GM23338 (cell line): Measurements from ENCODE around the gene ERBB3. TPM values are rescaled to one million over a fixed set of nuclear protein-coding genes. Genes with fewer than 3 reads are reported as not detected.

Experiments used
- ATAC-seq: fragments of 200-7000 bp; cut with Tn5 transposase; 3 replicates; pipeline ENCODE4 v1.9.1; 2020
- DNase-seq: peaks from one replicate; pipeline ENCODE4 v3.0.0-alpha.2; 2015; ENCODE audit warnings: low spot score
- H2AFZ ChIP-seq: fragments of 200-600 bp; sonication (generic); 2 replicates; pipeline ENCODE4 v1.8.0; 2016; ENCODE audit warnings: antibody characterized with exemption, mild to moderate bottlenecking, moderate library complexity
- H3F3A ChIP-seq: fragments of 200-600 bp; sonication (generic); replicated peaks from 2 replicates; pipeline ENCODE4 v1.8.0; 2017; ENCODE audit warnings: antibody characterized with exemption, mixed run types, low read depth
- H3K27ac ChIP-seq: fragments of 200-600 bp; sonication (generic); 2 replicates; pipeline ENCODE4 v1.6.1; 2016; ENCODE audit warnings: low read depth
- H3K27me3 ChIP-seq: fragments of 200-600 bp; sonication (generic); 2 replicates; pipeline ENCODE4 v1.8.0; 2016; ENCODE audit warnings: mild to moderate bottlenecking, mixed run types, moderate library complexity; ENCODE audit not compliant: insufficient read depth
- H3K36me3 ChIP-seq: fragments of 200-600 bp; sonication (generic); 2 replicates; pipeline ENCODE4 v1.8.0; 2016; ENCODE audit warnings: mild to moderate bottlenecking; ENCODE audit not compliant: insufficient read depth
- H3K4me1 ChIP-seq: fragments of 200-600 bp; sonication (generic); 2 replicates; pipeline ENCODE4 v1.8.0; 2016; ENCODE audit warnings: mild to moderate bottlenecking, moderate library complexity; ENCODE audit not compliant: insufficient read depth
- H3K4me2 ChIP-seq: fragments of 200-600 bp; sonication (generic); 2 replicates; pipeline ENCODE4 v1.7.1; 2017; ENCODE audit warnings: mixed run types
- H3K4me3 ChIP-seq: fragments of 200-600 bp; sonication (generic); 2 replicates; pipeline ENCODE4 v1.6.1; 2016; ENCODE audit warnings: mixed run types
- H3K79me2 ChIP-seq: fragments of 200-600 bp; sonication (generic); replicated peaks from 2 replicates; pipeline ENCODE4 v1.8.0; 2017; ENCODE audit warnings: mild to moderate bottlenecking; ENCODE audit not compliant: insufficient read depth
- H3K9me2 ChIP-seq: fragments of 200-600 bp; sonication (generic); 2 replicates; pipeline ENCODE4 v1.8.0; 2017; ENCODE audit not compliant: insufficient read depth
- H4K20me1 ChIP-seq: fragments of 200-600 bp; sonication (generic); replicated peaks from 2 replicates; pipeline ENCODE4 v1.8.0; 2017; ENCODE audit warnings: mild to moderate bottlenecking; ENCODE audit not compliant: insufficient read depth
- H3K27ac Mint-ChIP-seq: 2 replicates; pipeline ENCODE4 v1.8.0; 2020; ENCODE audit warnings: inconsistent platforms, mild to moderate bottlenecking, moderate library complexity, mixed read lengths
- H3K27me3 Mint-ChIP-seq: 3 replicates; pipeline ENCODE4 v1.8.0; 2022; ENCODE audit warnings: low read depth, mild to moderate bottlenecking, moderate library complexity, mixed read lengths, inconsistent platforms; ENCODE audit not compliant: insufficient read depth, poor library complexity
- H3K36me3 Mint-ChIP-seq: 3 replicates; pipeline ENCODE4 v1.8.0; 2021; ENCODE audit warnings: low read depth, mild to moderate bottlenecking, inconsistent platforms, moderate library complexity, mixed read lengths
- H3K4me1 Mint-ChIP-seq: 3 replicates; pipeline ENCODE4 v1.8.0; 2020; ENCODE audit warnings: mild to moderate bottlenecking, inconsistent platforms, mixed read lengths
- H3K4me3 Mint-ChIP-seq: 3 replicates; pipeline ENCODE4 v1.8.0; 2021; ENCODE audit warnings: moderate library complexity, mild to moderate bottlenecking, inconsistent platforms, mixed read lengths
- H3K9me3 Mint-ChIP-seq: 3 replicates; pipeline ENCODE4 v1.8.0; 2020; ENCODE audit warnings: moderate library complexity, mild to moderate bottlenecking, inconsistent platforms, mixed read lengths
- polyA plus RNA-seq: library from polyadenylated mRNA; unstranded; fragments of >200 nt; fragmentation: Nextera tagmentation; extraction: Ambion mirVana; gene quantifications from 2 replicates; pipeline ENCODE4 v1.2.1, GENCODE V29; 2016
- total RNA-seq: library from RNA; depleted of rRNA; stranded (reverse); fragments of >200 nt; shearing (Covaris generic); gene quantifications from 2 replicates; pipeline ENCODE4 v1.2.3, GENCODE V29; 2014
- TF ChIP-seq, protein P1 (sequence below): fragments of 250-450 bp; sonication (Bioruptor Pico); IDR thresholded peaks from 2 replicates; pipeline ENCODE4 v1.5.0; 2020; ENCODE audit warnings: mild to moderate bottlenecking, moderate library complexity
- TF ChIP-seq, protein P2 (sequence below), 2 experiments: fragments of 200-600 bp in 1 of 2; sonication (generic) in 1 of 2; conservative IDR thresholded peaks; 2 replicates each; pipeline versions ENCODE4 v1.5.1 to v1.6.1; 2016 to 2017; ENCODE audit warnings: antibody characterized with exemption in 2 of 2, low read depth in 2 of 2, mild to moderate bottlenecking in 2 of 2, moderate library complexity in 1 of 2
- TF ChIP-seq, protein P3 (sequence below): IDR thresholded peaks from one replicate; pipeline ENCODE4 v1.6.1; 2018; ENCODE audit warnings: antibody characterized with exemption; ENCODE audit not compliant: unreplicated experiment

Gene ERBB3
- total and polyA plus RNA-seq, 2 experiments from 2014 or later, result 21.0 to 54.4 TPM

DNA sequence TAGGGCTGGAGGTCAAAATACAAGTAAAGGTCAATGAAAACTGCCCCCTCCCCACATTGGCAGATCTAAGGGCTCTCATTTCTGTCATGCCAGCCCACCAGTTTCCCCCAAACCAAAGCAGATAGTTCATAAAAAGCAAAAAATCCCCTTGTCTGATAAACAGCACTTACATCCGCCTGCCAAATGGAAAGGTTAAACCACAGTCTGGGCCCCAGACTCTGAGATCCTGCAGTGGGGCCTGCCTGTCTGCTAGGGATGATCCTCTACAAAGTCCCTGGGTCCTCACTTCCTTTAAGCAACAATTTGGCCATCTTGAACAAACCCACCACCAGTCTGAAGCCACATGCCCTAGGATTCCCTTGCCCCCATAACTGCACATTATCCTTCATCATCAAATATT, 48.0 kb upstream of the ERBB3 start (continued):
- TF ChIP-seq, protein P1, sequence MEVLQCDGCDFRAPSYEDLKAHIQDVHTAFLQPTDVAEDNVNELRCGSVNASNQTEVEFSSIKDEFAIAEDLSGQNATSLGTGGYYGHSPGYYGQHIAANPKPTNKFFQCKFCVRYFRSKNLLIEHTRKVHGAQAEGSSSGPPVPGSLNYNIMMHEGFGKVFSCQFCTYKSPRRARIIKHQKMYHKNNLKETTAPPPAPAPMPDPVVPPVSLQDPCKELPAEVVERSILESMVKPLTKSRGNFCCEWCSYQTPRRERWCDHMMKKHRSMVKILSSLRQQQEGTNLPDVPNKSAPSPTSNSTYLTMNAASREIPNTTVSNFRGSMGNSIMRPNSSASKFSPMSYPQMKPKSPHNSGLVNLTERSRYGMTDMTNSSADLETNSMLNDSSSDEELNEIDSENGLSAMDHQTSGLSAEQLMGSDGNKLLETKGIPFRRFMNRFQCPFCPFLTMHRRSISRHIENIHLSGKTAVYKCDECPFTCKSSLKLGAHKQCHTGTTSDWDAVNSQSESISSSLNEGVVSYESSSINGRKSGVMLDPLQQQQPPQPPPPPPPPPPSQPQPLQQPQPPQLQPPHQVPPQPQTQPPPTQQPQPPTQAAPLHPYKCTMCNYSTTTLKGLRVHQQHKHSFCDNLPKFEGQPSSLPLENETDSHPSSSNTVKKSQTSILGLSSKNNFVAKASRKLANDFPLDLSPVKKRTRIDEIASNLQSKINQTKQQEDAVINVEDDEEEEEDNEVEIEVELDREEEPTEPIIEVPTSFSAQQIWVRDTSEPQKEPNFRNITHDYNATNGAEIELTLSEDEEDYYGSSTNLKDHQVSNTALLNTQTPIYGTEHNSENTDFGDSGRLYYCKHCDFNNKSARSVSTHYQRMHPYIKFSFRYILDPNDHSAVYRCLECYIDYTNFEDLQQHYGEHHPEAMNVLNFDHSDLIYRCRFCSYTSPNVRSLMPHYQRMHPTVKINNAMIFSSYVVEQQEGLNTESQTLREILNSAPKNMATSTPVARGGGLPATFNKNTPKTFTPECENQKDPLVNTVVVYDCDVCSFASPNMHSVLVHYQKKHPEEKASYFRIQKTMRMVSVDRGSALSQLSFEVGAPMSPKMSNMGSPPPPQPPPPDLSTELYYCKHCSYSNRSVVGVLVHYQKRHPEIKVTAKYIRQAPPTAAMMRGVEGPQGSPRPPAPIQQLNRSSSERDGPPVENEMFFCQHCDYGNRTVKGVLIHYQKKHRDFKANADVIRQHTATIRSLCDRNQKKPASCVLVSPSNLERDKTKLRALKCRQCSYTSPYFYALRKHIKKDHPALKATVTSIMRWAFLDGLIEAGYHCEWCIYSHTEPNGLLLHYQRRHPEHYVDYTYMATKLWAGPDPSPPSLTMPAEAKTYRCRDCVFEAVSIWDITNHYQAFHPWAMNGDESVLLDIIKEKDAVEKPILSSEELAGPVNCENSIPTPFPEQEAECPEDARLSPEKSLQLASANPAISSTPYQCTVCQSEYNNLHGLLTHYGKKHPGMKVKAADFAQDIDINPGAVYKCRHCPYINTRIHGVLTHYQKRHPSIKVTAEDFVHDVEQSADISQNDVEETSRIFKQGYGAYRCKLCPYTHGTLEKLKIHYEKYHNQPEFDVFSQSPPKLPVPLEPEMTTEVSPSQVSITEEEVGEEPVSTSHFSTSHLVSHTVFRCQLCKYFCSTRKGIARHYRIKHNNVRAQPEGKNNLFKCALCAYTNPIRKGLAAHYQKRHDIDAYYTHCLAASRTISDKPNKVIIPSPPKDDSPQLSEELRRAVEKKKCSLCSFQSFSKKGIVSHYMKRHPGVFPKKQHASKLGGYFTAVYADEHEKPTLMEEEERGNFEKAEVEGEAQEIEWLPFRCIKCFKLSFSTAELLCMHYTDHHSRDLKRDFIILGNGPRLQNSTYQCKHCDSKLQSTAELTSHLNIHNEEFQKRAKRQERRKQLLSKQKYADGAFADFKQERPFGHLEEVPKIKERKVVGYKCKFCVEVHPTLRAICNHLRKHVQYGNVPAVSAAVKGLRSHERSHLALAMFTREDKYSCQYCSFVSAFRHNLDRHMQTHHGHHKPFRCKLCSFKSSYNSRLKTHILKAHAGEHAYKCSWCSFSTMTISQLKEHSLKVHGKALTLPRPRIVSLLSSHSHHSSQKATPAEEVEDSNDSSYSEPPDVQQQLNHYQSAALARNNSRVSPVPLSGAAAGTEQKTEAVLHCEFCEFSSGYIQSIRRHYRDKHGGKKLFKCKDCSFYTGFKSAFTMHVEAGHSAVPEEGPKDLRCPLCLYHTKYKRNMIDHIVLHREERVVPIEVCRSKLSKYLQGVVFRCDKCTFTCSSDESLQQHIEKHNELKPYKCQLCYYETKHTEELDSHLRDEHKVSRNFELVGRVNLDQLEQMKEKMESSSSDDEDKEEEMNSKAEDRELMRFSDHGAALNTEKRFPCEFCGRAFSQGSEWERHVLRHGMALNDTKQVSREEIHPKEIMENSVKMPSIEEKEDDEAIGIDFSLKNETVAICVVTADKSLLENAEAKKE, result no peak

DNA sequence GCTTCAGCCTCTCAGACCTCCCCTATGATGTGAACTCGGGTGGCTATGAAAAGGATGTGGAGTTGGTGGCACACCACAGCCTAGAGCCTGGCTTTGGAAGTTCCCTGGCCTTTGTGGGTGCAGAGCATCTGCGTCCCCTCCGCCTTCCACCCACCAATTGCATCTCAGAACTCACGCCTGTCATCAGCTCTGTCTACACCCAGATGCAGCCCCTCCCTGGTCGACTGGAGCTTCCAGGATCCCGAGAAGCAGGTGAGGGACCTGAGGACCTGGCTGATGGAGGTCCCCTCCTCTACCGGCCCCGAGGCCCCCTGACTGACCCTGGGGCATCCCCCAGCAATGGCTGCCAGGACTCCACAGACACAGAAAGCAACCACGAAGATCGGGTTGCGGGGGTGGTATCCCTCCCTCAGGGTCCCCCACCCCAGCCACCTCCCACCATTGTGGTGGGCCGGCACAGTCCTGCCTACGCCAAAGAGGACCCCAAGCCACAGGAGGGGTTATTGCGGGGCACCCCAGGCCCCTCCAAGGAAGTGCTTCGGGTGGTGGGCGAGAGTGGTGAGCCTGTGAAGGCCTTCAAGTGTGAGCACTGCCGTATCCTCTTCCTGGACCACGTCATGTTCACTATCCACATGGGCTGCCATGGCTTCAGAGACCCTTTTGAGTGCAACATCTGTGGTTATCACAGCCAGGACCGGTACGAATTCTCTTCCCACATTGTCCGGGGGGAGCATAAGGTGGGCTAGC, 45.2 kb upstream of the ERBB3 start:
- peaks cover 17% of the 10 kb centered on the region for H3K4me1 Mint-ChIP-seq
- no peak overlapping the region for H3K4me3 ChIP-seq
- no peaks in the 10 kb centered on the region for H3K27me3 ChIP-seq
- H3K27me3 Mint-ChIP-seq, result peaks cover 2% of the 10 kb centered on the region
- H3F3A ChIP-seq, result no peaks in the 10 kb centered on the region
- H3K27ac Mint-ChIP-seq, result no peak overlapping the region
- no peaks in the 10 kb centered on the region for H3K9me2 ChIP-seq
- peaks cover 5% of the 10 kb centered on the region for H3K4me1 ChIP-seq
- H3K79me2 ChIP-seq, result no peaks in the 10 kb centered on the region
- no peaks in the 10 kb centered on the region; the same call in 2 of the 3 replicates for H3K9me3 Mint-ChIP-seq
- DNase-seq (no peak), ATAC-seq (no peak)
- H3K27ac ChIP-seq, result no peak overlapping the region
- no peaks in the 10 kb centered on the region; the same call in 1 of the 2 replicates for H3K36me3 ChIP-seq
- H2AFZ ChIP-seq, result no peak overlapping the region
- TF ChIP-seq, protein P2, sequence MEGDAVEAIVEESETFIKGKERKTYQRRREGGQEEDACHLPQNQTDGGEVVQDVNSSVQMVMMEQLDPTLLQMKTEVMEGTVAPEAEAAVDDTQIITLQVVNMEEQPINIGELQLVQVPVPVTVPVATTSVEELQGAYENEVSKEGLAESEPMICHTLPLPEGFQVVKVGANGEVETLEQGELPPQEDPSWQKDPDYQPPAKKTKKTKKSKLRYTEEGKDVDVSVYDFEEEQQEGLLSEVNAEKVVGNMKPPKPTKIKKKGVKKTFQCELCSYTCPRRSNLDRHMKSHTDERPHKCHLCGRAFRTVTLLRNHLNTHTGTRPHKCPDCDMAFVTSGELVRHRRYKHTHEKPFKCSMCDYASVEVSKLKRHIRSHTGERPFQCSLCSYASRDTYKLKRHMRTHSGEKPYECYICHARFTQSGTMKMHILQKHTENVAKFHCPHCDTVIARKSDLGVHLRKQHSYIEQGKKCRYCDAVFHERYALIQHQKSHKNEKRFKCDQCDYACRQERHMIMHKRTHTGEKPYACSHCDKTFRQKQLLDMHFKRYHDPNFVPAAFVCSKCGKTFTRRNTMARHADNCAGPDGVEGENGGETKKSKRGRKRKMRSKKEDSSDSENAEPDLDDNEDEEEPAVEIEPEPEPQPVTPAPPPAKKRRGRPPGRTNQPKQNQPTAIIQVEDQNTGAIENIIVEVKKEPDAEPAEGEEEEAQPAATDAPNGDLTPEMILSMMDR (conservative IDR thresholded peaks at IDR 0.05; ENCODE audit: low read depth in 2 of 2), result no peak
- TF ChIP-seq, protein P3, sequence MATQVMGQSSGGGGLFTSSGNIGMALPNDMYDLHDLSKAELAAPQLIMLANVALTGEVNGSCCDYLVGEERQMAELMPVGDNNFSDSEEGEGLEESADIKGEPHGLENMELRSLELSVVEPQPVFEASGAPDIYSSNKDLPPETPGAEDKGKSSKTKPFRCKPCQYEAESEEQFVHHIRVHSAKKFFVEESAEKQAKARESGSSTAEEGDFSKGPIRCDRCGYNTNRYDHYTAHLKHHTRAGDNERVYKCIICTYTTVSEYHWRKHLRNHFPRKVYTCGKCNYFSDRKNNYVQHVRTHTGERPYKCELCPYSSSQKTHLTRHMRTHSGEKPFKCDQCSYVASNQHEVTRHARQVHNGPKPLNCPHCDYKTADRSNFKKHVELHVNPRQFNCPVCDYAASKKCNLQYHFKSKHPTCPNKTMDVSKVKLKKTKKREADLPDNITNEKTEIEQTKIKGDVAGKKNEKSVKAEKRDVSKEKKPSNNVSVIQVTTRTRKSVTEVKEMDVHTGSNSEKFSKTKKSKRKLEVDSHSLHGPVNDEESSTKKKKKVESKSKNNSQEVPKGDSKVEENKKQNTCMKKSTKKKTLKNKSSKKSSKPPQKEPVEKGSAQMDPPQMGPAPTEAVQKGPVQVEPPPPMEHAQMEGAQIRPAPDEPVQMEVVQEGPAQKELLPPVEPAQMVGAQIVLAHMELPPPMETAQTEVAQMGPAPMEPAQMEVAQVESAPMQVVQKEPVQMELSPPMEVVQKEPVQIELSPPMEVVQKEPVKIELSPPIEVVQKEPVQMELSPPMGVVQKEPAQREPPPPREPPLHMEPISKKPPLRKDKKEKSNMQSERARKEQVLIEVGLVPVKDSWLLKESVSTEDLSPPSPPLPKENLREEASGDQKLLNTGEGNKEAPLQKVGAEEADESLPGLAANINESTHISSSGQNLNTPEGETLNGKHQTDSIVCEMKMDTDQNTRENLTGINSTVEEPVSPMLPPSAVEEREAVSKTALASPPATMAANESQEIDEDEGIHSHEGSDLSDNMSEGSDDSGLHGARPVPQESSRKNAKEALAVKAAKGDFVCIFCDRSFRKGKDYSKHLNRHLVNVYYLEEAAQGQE, result no peak
- peaks cover 46% of the 10 kb centered on the region for H3K36me3 Mint-ChIP-seq
- H4K20me1 ChIP-seq, result no peaks in the 10 kb centered on the region
- H3K4me3 Mint-ChIP-seq, result no peak overlapping the region
- no peak overlapping the region for H3K4me2 ChIP-seq
